ENCODE data around the gene ATP6V0B.

DNA sequence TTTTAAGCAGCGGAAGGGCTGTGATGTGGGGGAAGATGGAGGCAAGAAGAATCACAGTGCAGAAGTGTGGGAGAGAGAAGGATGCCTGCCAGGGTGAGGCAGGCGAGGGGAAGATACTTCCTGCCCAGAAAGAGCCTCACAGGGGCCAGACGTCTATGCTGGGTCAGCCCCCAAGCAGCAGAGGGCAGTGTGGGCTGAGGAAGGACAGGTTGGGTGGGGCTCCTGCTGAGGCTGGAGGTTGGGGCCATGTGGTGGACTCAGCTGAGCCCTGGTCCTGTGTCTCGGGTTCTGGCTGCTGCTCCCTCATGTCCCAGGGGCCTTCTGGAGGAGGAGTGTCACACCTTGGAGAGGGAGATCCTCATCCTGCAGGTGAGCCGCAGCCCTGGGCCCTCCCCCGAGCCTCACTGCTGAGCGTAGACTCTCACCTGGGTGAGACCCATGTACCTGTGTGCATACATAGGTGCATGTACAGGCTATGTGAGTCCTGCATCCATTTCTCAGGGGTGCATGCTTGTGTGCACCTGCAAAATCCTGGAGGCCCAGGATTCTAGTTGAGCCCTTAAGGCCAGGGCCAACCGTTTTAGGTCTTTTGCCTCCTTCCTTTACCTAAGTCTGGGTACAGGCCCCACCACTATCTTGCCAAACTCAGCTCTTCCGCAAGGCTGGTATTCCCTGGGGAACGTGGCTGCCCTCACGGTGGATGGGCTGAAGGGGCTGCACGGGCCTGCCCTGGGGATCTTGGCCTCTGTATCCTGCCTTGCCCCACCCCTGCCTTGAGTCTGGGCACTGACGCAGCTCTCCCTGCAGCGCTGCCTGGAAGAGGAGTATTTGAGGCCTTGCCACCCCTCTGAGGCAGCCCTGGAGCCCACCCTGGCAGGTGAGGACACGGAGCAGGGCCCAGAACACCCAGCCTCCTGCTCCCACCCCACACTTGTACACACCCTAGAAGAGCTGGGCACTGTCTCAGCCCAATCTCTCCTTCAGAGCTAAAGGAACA is 20.3 kb downstream of the ATP6V0B start:
- no peak for TF ChIP-seq CTCF (IDR thresholded peaks at IDR 0.05)
- no peak for TF ChIP-seq POLR2A (IDR thresholded peaks at IDR 0.05)

All from lower leg skin (tissue), 3 donors.